ENCODE data around the gene EPG5. TPM values are rescaled to one million over a fixed set of nuclear protein-coding genes. Genes with fewer than 3 reads are reported as not detected.

Gene EPG5
- total RNA-seq, 1 donor from 2014 or later = 34.0 TPM

- H4K20me1 ChIP-seq (ENCODE audit: low read depth) = no peaks in the 10 kb centered on the region
- Mint-ChIP-seq H3K27me3 (ENCODE audit: insufficient read depth, low read depth) (peaks cover 4% of the 10 kb centered on the region), H3K9me3 (no peaks in the 10 kb centered on the region), H3K36me3 (no peaks in the 10 kb centered on the region), H3K4me1 (no peaks in the 10 kb centered on the region), H3K27ac (no peak overlapping the region), H3K4me3 (no peak overlapping the region)
- no peak overlapping the region for H2AFZ ChIP-seq (replicated peaks)
- no peak overlapping the region for H3K9ac ChIP-seq
- H3K4me1 ChIP-seq = no peaks in the 10 kb centered on the region
- H3K4me3 ChIP-seq = no peak overlapping the region
- no peaks in the 10 kb centered on the region for H3K36me3 ChIP-seq
- no peak for TF ChIP-seq EZH2 (IDR thresholded peaks at IDR 0.05)
- TF ChIP-seq EZH2phosphoT487 (IDR thresholded peaks at IDR 0.05) = no peak
- TF ChIP-seq CTCF (IDR thresholded peaks at IDR 0.05) = no peak
- H3K9me3 ChIP-seq (ENCODE audit: low read depth) = no peaks in the 10 kb centered on the region
- H3K79me2 ChIP-seq (ENCODE audit: low read depth) = no peaks in the 10 kb centered on the region
- no peak for DNase-seq (ENCODE audit: low spot score)
- H3F3A ChIP-seq (ENCODE audit: low read depth) = no peaks in the 10 kb centered on the region
- no peaks in the 10 kb centered on the region for H3K27me3 ChIP-seq
- H3K4me2 ChIP-seq = no peak overlapping the region
- no peak overlapping the region for H3K27ac ChIP-seq
These were observed 42.9 kb upstream of the EPG5 start for GRCh38 chr18:46010050-46010449.

GRCh38 chr18:46009125-46009840, 42.2 kb upstream of the EPG5 start:
- DNase-seq (ENCODE audit: low spot score) = no peak
- Histone ChIP-seq H4K20me1 (ENCODE audit: low read depth) (no peaks in the 10 kb centered on the region), H3K36me3 (no peaks in the 10 kb centered on the region), H3K27ac (no peak overlapping the region), H3K4me1 (no peaks in the 10 kb centered on the region), H2AFZ (replicated peaks) (no peak overlapping the region), H3K79me2 (ENCODE audit: low read depth) (no peaks in the 10 kb centered on the region), H3K9me3 (ENCODE audit: low read depth) (no peaks in the 10 kb centered on the region), H3K27me3 (no peaks in the 10 kb centered on the region), H3F3A (ENCODE audit: low read depth) (no peaks in the 10 kb centered on the region), H3K4me2 (no peak overlapping the region), H3K4me3 (no peak overlapping the region), H3K9ac (no peak overlapping the region)
- Mint-ChIP-seq H3K36me3 (no peaks in the 10 kb centered on the region), H3K4me3 (no peak overlapping the region), H3K9me3 (no peaks in the 10 kb centered on the region), H3K27ac (no peak overlapping the region), H3K4me1 (no peaks in the 10 kb centered on the region), H3K27me3 (ENCODE audit: insufficient read depth, low read depth) (no peaks in the 10 kb centered on the region)
- no peak for TF ChIP-seq CTCF (IDR thresholded peaks at IDR 0.05)
- no peak for TF ChIP-seq EZH2 (IDR thresholded peaks at IDR 0.05)
- TF ChIP-seq EZH2phosphoT487 (IDR thresholded peaks at IDR 0.05) = no peak

- Histone ChIP-seq H3F3A (ENCODE audit: low read depth) (no peaks in the 10 kb centered on the region), H3K27ac (no peak overlapping the region), H3K36me3 (no peaks in the 10 kb centered on the region), H3K4me3 (no peak overlapping the region), H2AFZ (replicated peaks) (no peak overlapping the region), H3K4me2 (no peak overlapping the region), H3K79me2 (ENCODE audit: low read depth) (no peaks in the 10 kb centered on the region), H3K27me3 (no peaks in the 10 kb centered on the region), H3K4me1 (no peaks in the 10 kb centered on the region), H3K9me3 (ENCODE audit: low read depth) (no peaks in the 10 kb centered on the region), H3K9ac (no peak overlapping the region), H4K20me1 (ENCODE audit: low read depth) (no peaks in the 10 kb centered on the region)
- Mint-ChIP-seq H3K36me3 (no peaks in the 10 kb centered on the region), H3K4me3 (no peak overlapping the region), H3K4me1 (no peaks in the 10 kb centered on the region), H3K27ac (no peak overlapping the region), H3K9me3 (no peaks in the 10 kb centered on the region), H3K27me3 (ENCODE audit: insufficient read depth, low read depth) (no peaks in the 10 kb centered on the region)
- DNase-seq (ENCODE audit: low spot score) = no peak
- TF ChIP-seq EZH2 (IDR thresholded peaks at IDR 0.05) = no peak
These were observed 41.4 kb upstream of the EPG5 start for GRCh38 chr18:46008531-46008930.

GRCh38 chr18:46007165-46007564, 40.0 kb upstream of the EPG5 start:
- H3K27ac Mint-ChIP-seq = no peak overlapping the region
- peaks cover 4% of the 10 kb centered on the region for H3K36me3 Mint-ChIP-seq
- H3K4me3 Mint-ChIP-seq = no peak overlapping the region
- Histone ChIP-seq H3F3A (ENCODE audit: low read depth) (no peaks in the 10 kb centered on the region), H3K27me3 (no peaks in the 10 kb centered on the region), H4K20me1 (ENCODE audit: low read depth) (no peaks in the 10 kb centered on the region), H3K4me3 (no peak overlapping the region), H3K36me3 (peaks cover under 1% of the 10 kb centered on the region), H3K4me1 (no peaks in the 10 kb centered on the region), H3K9me3 (ENCODE audit: low read depth) (no peaks in the 10 kb centered on the region), H3K4me2 (no peak overlapping the region), H3K79me2 (ENCODE audit: low read depth) (no peaks in the 10 kb centered on the region), H2AFZ (replicated peaks) (no peak overlapping the region), H3K9ac (no peak overlapping the region), H3K27ac (no peak overlapping the region)
- peaks cover 7% of the 10 kb centered on the region for H3K9me3 Mint-ChIP-seq
- TF ChIP-seq EZH2phosphoT487 (IDR thresholded peaks at IDR 0.05) (no peak), CTCF (IDR thresholded peaks at IDR 0.05) (no peak), EZH2 (IDR thresholded peaks at IDR 0.05) (no peak)
- no peak for DNase-seq (ENCODE audit: low spot score)
- no peaks in the 10 kb centered on the region for H3K4me1 Mint-ChIP-seq
- no peaks in the 10 kb centered on the region for H3K27me3 Mint-ChIP-seq (ENCODE audit: insufficient read depth, low read depth)

All from neural progenitor cell (in vitro differentiated cells).